ENCODE results near the gene TPCN1.

DNA sequence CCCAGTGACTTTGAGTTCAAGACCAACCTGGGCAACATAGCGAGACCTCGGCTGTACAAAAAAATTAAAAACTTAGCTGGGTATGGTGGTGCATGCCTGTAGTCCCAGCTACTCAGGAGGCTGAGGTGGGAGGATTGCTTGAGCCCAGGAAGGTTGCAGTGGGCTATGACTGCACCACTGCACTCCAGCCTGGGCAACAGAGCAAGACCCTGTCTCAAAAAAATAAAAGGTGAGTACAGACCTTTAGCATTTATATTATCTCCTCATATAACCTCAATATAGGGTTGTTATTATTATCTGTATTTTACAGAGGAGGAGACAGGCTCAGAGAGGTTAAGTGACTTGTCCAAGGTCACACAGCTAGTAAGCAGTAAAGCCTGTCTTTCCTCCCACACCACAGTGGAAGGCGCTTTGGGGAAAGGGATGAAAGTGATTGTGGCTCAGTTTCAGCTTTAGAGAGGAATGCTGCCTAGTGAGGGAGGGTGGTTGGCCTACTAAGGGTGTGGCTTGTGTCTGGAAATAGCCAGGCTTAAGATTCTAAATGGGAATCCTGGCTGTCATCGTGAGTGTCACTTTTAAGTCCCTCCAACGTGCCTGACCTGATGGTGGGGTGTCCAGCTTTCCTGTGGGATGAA lies 7.2 kb downstream of the TPCN1 start:
- TF ChIP-seq, protein P1, sequence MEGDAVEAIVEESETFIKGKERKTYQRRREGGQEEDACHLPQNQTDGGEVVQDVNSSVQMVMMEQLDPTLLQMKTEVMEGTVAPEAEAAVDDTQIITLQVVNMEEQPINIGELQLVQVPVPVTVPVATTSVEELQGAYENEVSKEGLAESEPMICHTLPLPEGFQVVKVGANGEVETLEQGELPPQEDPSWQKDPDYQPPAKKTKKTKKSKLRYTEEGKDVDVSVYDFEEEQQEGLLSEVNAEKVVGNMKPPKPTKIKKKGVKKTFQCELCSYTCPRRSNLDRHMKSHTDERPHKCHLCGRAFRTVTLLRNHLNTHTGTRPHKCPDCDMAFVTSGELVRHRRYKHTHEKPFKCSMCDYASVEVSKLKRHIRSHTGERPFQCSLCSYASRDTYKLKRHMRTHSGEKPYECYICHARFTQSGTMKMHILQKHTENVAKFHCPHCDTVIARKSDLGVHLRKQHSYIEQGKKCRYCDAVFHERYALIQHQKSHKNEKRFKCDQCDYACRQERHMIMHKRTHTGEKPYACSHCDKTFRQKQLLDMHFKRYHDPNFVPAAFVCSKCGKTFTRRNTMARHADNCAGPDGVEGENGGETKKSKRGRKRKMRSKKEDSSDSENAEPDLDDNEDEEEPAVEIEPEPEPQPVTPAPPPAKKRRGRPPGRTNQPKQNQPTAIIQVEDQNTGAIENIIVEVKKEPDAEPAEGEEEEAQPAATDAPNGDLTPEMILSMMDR (IDR thresholded peaks at IDR 0.05; ENCODE audit: insufficient read depth, low read length, poor library complexity, severe bottlenecking) = no peak
- no peak for TF ChIP-seq EZH2phosphoT487 (conservative IDR thresholded peaks at IDR 0.05; ENCODE audit: low read length)
